ENCODE results near the gene DMD. TPM values are rescaled to one million over a fixed set of nuclear protein-coding genes. Genes with fewer than 3 reads are reported as not detected.
"Not testable (repeated sequence)": the region's sequence is repeated elsewhere in the genome, so short reads cannot be mapped to it uniquely, and the experiment has no call there.

Gene DMD
- polyA plus RNA-seq, 4 donors: 15.1 to 19.3 (median 17.7) TPM

- DNase-seq (ENCODE audit: low read depth in 4 of 4, low spot score in 3 of 4): no peak
Observed at GRCh38 chrX:31661280-31661810, 1550.0 kb downstream of the DMD start.

GRCh38 chrX:31658360-31658759 lies 1553.0 kb downstream of the DMD start:
- peak in 1 of 4 donors; percentile 15 for DNase-seq (ENCODE audit: low read depth in 4 of 4, low spot score in 3 of 4)

GRCh38 chrX:31656013-31656412 lies 1555.3 kb downstream of the DMD start:
- no peak for DNase-seq (ENCODE audit: low read depth in 4 of 4, low spot score in 3 of 4)

- DNase-seq (ENCODE audit: low read depth in 4 of 4, low spot score in 3 of 4): no peak
Observed at GRCh38 chrX:31653422-31653821, 1557.9 kb downstream of the DMD start.

- no peak for DNase-seq (ENCODE audit: low read depth in 4 of 4, low spot score in 3 of 4)
Observed at GRCh38 chrX:31652650-31653049, 1558.7 kb downstream of the DMD start.

GRCh38 chrX:31649201-31649600 lies 1562.1 kb downstream of the DMD start:
- no peak for DNase-seq (ENCODE audit: low read depth in 4 of 4, low spot score in 3 of 4)

GRCh38 chrX:31633349-31633748 lies 1578.0 kb downstream of the DMD start:
- DNase-seq (ENCODE audit: low read depth in 4 of 4, low spot score in 3 of 4): no peak

GRCh38 chrX:31629195-31629594 lies 1582.2 kb downstream of the DMD start:
- DNase-seq (ENCODE audit: low read depth in 4 of 4, low spot score in 3 of 4): no peak

- no peak for DNase-seq (ENCODE audit: low read depth in 4 of 4, low spot score in 3 of 4)
Observed at GRCh38 chrX:31609130-31609529, 1602.2 kb downstream of the DMD start.

- DNase-seq (ENCODE audit: low read depth in 4 of 4, low spot score in 3 of 4): no peak
Observed at GRCh38 chrX:31608638-31609037, 1602.7 kb downstream of the DMD start.

GRCh38 chrX:31606771-31607170 lies 1604.6 kb downstream of the DMD start:
- DNase-seq (ENCODE audit: low read depth in 4 of 4, low spot score in 3 of 4): no peak

GRCh38 chrX:31604629-31605221 lies 1606.6 kb downstream of the DMD start:
- no peak for DNase-seq (ENCODE audit: low read depth in 4 of 4, low spot score in 3 of 4)

GRCh38 chrX:31603411-31604120 lies 1607.8 kb downstream of the DMD start:
- no peak for DNase-seq (ENCODE audit: low read depth in 4 of 4, low spot score in 3 of 4)

- DNase-seq (ENCODE audit: low read depth in 4 of 4, low spot score in 3 of 4): no peak
Observed at GRCh38 chrX:31600823-31601222, 1610.5 kb downstream of the DMD start.

- DNase-seq (ENCODE audit: low read depth in 4 of 4, low spot score in 3 of 4): no peak
Observed at GRCh38 chrX:31593353-31593752, 1618.0 kb downstream of the DMD start.

- no peak for DNase-seq (ENCODE audit: low read depth in 4 of 4, low spot score in 3 of 4)
Observed at GRCh38 chrX:31591355-31591754, 1620.0 kb downstream of the DMD start.

GRCh38 chrX:31590581-31591114 lies 1620.7 kb downstream of the DMD start:
- DNase-seq (ENCODE audit: low read depth in 4 of 4, low spot score in 3 of 4): no peak

- no peak for DNase-seq (ENCODE audit: low read depth in 4 of 4, low spot score in 3 of 4)
Observed at GRCh38 chrX:31589503-31589902, 1621.8 kb downstream of the DMD start.

- no peak for DNase-seq (ENCODE audit: low read depth in 4 of 4, low spot score in 3 of 4)
Observed at GRCh38 chrX:31588355-31588754, 1623.0 kb downstream of the DMD start.

- not testable (repeated sequence) for DNase-seq (ENCODE audit: low read depth in 4 of 4, low spot score in 3 of 4)
Observed at GRCh38 chrX:31583892-31584291, 1627.5 kb downstream of the DMD start.

GRCh38 chrX:31580726-31581125 lies 1630.6 kb downstream of the DMD start:
- DNase-seq (ENCODE audit: low read depth in 4 of 4, low spot score in 3 of 4): no peak

GRCh38 chrX:31580227-31580626 lies 1631.1 kb downstream of the DMD start:
- DNase-seq (ENCODE audit: low read depth in 4 of 4, low spot score in 3 of 4): no peak

Data from right renal pelvis (tissue), 4 donors.